HG03460 (cell line): ENCODE data around the gene GDPD5.
"Not testable (repeated sequence)": the region's sequence is repeated elsewhere in the genome, so short reads cannot be mapped to it uniquely, and the experiment has no call there.

Source experiments
- ATAC-seq: cut with Tn5 transposase; IDR thresholded peaks from one replicate; pipeline ENCODE4 v1.9.1; 2021; ENCODE audit not compliant: unreplicated experiment

Gene GDPD5

DNA sequence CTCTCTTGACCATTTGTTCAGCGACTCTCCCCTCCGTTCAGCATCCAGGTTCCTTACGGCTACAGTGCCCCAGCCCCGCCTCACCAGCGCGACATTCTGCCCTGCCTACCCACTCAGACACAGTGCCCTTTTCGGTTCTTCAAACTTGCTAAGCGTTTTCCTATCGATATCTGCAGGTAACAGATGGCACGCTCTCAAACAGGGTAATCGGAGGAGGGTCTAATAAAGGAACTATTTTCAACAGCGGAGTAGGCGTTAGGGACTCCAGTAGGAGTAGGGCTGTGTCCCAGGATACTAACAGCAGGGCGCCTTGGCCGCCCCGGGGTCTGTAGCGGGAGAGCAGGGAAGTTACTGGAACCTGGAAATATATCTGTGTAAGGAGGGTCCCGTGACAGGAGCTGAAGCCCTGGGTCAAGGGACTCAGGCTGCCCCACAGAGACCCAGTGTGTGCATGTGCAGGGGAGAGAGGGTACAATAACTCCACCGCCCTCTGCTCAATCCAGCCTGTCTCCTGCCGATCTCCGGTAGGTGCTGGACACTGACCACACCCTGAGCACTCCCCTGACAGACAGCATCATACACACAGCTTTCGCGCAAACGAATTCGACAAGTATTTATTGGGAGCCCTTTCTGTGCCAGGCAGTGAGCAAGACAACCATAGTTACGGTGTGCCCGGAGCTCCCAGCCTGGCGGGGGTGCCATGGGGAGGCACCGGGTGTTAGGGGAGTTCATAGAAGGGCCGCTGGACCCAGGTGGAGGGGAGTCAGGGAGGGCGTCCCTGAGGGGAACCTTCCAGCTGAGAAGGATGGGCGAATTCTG, 94.8 kb downstream of the GDPD5 start:
- no peak for ATAC-seq

DNA sequence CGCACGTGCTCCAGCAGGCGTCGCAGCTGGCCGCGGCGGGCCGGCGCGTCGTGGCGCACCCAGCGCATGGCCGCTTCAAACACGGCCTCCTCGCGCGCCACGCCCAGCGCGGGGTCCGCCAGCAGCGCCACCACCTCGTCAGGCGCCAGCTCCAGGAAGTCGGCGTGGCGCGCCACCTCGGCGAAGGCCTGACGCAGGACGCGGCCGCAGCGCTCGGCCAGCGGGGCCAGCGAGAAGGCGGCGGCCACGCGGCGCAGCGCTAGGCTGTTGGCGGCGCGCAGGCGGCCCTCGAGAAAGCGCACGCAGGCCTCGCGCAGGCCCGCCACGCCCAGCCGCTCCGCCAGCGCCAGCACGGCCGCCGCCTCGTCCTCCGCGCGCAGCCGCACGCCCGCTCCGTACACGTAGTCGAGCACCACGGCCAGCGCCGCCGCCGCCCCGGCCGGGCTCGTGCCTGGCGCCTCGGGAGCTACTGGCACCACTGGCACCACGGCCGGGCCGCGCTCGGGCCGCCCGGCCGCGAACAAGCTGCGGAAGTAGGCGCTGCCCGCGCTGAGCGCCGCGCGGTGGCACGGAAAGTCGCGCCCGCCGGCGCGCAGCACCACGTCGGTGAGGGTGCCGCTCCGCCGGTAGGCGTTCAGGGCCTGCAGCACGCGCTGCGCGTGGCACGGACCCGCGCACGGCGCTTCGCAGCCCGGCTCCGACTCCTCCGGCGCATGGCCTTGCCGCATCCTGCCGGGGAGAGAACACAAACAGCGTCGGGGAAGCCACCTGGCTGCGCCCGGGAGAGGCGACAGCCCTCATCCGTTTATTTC, 95.6 kb downstream of the GDPD5 start:
- ATAC-seq: no peak

DNA sequence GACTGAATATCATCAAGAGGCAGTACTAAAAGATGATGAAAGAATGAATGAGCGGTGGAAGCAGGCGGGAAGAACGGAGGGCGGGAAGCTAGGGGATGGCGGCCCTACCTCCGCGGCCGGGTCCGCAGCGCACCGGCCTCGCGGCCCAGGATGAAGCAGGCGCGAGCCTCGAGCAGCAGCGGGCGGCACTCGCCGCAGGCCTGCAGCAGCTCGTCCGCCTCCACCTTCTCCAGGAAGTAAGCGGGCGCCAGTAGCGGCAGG, 96.2 kb downstream of the GDPD5 start:
- ATAC-seq: no peak

DNA sequence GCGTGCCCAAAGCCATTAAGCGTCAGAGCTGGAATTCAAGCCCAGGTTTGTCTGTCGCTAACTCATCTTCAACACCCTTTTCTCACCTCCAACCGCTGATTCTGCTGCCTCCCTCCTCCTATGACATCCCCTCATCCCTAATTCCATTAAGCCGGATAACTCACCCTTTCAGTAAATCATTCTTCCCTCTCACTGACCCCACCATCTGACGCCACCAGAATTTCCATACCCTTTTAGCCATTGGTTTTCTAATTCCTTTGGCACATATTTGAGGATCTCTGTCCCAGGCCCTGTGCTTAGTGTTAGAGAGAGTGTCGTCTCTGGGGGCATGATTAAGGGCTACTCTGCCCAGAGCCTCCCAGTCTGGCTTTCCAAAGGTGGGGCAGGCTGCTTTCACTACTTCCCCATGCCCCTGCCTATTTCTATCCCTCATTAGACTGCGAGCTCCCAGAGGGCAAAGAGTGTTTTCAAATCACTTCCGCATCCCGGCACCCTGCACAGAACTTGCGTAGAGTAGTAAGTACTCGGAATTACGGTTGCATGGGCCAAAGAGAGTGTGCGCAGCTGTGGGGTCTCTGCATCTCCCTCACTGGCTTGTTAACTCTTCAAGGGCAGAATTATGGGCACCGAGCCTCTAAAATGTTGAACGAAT, 96.6 kb downstream of the GDPD5 start:
- ATAC-seq: no peak

DNA sequence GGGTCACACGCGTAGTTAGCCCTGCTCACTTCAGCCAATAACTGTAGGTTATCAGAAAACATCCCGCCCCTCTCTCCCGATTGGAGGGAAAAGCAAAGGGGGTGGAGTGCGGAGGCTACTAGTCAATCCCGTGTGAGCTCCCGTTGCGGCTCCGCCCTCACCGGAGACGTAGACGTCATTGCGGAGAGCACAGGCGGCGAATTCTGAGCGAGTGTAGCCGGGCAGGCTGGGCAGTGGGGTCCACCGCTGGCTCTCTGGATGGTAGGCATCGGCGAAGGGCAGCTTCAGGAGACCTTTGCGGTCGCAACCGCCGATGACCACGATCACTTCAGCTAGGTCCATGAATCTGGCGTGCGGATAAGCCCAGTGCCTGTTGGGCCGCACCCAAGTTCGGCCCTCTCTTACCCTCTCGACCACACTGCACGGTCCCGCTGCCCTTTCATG, 97.4 kb downstream of the GDPD5 start:
- peak; percentile 54 for ATAC-seq

DNA sequence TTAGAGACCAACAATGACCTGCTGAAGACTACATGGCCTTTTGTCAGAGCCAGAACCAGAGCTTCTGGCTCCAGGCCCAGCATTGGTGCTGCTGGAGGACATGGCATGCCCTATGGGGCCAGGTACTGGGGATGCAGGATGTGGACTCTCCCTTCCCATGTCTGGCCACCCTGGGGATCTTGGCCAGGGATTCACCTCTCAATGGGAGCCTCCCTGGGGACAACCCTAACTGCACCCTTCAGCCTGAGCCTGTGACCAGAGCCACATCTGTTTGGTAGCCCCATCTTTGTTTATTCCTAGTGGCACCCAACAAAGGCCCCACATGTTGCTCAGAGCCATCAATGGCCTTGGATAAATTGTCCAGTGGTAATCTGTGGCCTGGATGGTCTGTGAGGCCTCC, 98.6 kb downstream of the GDPD5 start:
- no peak for ATAC-seq

DNA sequence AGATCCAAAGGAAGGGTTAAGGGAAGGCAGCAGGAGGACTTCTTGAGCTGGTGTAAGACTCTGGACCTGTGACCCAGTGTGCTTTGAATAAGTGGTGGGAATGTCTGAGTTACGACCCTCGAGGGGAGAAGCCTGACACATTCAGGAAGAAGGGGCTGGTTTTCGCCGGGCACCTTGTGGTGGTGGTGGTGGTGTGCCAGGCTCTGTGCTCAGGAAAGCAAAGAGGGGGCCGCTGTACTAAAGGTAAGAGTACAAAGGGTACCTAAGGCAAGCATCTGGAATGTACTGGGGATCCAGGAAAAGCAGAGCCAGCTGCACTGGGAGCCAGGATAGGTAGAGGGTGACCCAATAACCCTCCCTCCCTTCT, 99.0 kb downstream of the GDPD5 start:
- ATAC-seq: no peak

DNA sequence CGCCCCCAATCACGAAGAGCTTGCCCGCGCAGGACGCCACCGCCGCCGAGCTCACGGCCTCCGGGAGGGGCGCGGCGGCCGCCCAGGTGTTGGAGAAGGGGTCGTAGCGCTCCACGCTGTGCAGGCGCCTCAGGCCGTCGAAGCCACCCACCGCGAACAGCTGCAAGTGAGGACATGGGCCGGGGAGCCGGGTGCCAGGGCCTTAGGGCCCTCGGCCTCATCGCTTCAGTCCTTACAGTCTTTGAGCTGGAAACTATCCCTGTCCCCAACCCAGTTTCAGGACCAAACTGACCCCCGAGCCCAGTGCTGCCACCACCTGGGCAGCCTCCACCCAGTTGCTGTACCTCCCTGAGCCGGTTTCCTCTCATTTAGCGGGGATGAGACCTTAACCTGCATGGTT, 100.3 kb downstream of the GDPD5 start:
- no peak for ATAC-seq

DNA sequence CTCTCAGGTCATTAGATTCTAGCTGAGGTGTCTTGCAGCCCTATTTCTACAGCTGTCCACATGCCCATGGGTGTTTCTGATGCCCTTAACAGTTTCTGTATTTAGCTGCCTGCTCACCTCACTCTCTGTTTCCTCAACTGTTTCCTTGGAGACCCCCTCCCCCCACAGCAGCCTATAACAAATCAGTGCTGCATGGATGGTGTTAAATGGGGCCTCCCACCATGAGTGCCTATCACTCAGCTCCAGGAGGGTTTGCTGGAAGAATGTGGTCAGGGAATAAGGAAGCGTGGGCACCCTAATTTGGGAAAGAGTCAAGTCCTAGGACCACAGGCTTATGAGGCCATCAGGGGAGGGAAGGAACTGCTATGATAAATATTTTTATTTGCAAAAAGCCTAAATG, 101.3 kb downstream of the GDPD5 start:
- no peak for ATAC-seq

DNA sequence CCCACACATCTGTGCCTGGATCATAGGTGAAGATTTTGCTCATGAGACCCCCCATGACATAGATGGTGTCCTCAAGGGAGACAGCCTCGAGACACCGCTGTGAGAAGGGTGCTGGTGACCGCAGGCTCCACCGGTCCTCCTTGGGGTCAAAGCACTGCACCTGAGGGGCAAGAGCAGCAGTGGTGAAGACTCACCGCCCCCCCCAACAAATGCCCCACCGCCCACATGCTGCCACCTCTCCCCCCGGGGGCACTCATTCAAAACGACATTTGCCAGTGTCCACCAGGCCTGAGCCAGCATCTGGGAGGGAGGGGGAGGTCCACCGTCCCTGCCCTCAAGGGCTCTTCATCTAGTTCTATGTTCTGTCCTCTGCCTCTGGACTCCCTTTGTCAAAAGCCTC, 102.0 kb downstream of the GDPD5 start:
- ATAC-seq: no peak

DNA sequence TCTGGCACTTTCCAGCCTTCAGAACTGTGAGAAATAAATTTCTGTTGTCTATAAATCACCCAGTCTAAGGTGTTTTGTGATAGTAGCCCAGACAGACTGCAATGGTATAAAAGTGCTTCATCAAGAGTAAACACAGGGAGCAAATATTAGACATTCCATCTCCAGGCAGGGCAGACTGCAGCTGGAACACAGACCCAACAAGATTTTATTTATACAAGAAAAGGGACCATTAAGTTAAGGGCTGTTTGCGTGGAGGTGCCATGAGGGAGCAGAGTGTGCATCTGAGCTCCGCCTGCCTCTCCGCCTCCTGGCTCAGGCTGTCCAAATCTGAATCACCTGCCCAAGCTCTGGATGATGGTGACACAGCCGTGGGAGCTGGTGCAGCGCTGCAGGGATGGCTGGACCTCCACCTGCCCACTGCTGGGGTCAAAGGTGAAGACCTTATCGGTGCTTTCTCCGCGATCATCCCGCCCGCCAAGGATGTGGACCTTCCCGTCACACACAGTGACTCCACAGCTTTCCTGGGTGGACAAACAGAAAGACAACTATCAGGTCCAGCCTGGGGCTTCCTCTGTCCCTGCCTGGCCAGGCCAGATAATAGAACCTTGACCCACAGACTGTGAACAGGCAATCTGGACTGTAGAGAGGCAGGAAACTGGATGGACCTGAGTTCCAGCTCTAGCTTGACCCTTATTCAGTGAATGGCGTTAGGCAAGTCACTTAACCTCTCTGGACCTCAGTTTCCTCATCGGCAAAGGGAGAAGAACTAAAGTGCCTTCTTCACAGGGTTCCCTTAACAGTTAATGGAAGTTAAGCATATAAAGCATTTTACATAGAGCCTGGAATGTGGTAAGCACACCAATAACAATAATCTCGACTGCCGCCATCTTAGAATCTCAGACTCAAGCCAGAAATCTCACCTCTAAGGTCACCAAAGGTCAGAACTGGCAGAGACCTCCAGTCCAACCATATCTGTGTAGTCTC, 103.2 kb downstream of the GDPD5 start:
- ATAC-seq: no peak

DNA sequence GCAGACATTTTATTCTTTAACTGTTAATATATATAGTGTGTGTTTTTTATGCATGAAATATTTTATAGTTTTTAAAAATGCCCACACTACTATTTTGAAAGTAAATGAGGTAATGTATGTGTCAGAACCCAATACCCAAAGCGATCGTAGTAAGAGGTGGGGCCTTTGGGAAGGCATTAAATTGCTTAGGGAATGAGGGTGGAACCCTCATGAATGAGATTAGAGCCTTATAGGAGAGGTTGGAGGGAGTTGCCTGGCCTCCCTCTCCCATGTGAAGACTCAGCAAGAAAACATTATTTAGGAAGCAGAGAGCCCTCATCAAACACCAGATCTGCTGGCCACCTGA, 103.9 kb downstream of the GDPD5 start:
- no peak for ATAC-seq

DNA sequence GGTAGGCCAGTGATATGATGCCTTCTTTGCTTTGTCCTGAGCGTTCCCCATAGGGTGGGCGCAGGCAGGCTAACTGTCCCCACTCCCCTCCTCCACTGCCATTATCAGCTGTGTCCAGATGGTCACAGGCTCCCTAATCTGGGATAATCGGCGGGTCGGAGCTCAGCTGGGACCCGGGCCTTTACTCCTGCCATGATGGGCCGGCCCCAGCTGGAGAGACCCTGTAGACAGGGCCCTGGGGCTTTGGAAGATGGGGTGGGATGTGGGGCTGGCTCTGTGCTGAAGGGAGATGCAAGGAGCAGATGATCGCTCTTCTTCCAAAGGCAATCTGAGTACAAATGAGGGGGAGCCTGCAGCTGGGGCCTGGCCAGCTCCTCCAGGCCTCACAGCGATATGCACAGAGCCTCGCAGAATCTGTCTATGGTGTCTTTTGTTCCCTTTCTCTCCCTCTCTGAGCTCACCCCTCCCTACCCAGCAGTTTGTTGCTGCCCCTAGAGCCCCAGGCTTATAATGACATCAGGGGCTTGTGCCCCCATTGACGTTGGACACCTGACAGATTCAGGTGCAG, 104.6 kb downstream of the GDPD5 start:
- no peak for ATAC-seq

DNA sequence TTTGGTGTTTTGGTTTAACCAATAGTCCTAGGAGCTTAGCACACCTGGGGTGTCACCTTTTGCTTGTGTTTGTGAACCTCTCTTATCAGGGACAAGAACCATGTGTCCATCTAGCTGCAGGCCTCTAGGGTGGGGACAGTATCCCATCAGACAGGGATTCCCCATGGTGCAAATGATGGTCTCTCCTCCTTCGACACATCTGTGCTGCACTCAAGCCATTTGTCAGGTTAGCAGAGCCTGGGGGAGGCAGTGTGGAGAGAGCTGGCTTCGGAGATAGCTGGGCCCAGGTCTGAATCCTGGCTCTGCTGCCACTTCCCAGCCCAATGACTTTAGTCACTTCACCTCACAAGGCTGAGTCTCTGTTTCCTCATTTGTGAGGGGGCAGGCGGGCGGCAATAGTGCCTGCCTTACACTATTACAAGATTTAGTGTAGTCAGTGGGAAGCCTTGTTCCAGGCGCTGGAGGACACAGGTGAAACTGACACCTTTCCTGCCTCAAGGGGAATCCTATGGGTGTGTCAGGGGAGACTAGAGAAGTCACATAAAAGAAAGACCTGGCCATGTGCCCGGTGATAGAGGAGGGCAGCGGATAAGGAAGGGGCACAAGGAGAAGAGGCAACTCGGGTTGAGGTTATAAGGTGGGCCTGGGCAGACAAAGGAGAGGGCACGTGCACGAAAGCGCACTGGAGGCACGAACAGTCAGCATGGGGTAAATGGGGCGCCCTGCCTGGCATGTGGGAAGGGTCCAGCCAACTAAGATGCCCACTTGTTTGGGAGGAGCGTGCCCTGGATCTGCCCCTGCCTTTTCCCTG, 105.3 kb downstream of the GDPD5 start:
- ATAC-seq: no peak

DNA sequence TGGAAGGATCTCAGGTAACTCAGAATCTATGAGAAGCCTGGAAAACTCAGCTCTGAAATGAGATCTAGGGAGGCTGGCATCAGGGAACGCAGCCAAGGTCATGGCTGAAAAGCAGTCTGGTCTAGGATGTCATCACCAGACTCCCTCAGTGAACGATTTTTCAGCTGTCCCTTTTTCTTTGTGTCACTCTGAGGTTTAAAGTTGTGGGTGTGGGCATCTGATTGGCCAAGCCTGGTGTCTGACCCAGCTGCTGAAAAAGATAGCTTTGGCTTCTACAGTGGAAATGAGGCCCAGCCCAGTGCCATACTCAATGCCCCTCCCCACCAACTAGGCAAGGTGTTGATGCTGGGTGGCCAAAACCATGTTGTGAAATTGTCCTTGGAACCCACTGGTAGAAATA, 111.9 kb downstream of the GDPD5 start:
- no peak for ATAC-seq

DNA sequence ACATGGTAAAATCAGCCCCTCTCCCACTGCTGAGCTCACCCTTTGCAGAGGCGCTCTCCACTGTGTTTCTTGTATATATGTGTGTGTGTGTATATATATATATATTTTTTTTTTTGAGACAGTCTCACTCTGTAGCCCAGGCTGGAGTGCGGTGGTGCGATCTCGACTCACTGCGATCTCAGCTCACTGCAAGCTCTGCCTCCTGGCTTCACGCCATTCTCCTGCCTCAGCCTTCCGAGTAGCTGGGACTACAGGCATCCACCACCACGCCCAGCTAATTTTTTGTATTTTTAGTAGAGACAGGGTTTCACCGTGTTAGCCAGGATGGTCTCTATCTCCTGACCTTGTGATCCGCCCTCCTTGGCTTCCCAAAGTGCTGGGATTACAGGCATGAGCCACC, 112.6 kb downstream of the GDPD5 start:
- not testable (repeated sequence) for ATAC-seq

DNA sequence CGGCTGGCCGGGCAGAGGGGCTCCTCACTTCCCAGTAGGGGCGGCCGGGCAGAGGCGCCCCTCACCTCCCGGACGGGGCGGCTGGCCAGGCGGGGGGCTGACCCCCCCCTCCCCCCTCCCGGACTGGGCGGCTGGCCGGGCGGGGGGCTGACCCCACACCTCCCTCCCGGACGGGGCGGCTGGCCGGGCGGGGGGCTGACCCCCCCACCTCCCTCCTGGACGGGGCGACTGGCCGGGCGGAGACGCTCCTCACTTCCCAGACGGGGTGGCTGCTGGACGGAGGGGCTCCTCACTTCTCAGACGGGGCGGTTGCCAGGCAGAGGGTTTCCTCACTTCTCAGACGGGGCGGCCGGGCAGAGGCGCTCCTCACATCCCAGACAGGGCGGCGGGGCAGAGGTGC, 115.8 kb downstream of the GDPD5 start:
- ATAC-seq: not testable (repeated sequence)

DNA sequence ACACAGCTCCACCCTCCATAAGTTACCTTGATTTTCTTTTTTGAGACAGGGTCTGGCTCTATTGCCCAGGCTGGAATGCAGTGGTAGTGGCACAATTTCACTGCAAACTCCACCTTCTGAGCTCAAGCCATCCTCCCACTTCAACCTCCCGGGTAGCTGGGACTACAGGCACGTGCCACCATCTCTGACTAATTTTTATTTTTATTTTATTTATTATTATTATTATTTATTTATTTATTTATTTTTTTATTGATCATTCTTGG, 116.9 kb downstream of the GDPD5 start:
- ATAC-seq: no peak

DNA sequence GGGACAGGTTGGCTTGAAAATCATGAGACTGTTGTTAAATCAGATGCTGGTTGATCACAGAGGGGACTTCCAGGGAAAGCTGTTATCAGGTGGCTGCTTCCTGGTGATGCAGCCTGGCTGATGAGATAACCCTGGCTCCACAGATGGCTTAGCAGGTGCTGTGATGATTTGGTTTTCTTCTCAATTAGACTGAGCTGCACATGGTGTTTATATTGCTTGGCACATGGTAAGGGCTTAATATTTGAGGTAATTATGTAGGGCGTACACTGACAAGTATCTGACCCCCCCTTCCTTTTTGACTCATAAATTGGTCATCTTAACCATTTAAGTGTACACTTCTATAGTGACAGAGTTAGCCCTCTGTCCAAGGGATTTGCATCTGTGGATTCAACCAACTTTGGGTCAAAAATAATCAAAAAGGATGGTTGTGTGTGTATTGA, 119.4 kb downstream of the GDPD5 start:
- ATAC-seq: no peak

DNA sequence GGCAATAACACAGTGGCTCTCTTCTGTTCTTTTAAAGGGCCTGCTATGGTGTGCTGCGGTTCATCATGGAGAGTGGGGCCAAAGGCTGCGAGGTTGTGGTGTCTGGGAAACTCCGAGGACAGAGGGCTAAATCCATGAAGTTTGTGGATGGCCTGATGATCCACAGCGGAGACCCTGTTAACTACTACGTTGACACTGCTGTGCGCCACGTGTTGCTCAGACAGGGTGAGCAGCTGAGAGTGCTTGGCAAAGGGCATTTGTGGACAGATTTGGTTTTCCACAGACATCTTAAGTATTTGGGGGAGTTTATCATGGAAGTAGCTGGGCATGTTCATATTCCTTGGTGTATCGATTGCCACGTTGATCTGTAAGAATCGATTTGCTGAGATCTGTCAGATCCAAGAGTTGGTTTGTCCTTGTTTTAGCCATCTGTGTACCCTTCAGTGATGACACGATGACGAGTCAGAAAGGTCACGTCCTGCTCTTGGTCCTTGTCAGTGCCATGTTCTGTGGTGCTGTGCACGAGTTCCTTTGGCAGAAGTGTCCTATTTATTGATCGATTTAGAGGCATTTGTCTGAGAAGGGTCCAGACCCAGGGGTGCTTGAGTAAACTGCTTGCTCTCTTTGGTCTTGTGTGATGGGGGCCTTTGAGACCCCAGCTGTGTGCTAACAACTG, 121.6 kb downstream of the GDPD5 start:
- ATAC-seq: no peak
